Retinal pigment epithelial cell (primary cell): ENCODE data around the gene TYW5.
A peak's percentile ranks its signal among the peaks of the same experiment; 100 is the strongest.

Source experiments
- DNase-seq: peaks from one replicate; pipeline ENCODE4 v3.0.0-alpha.2; 2010; ENCODE audit warnings: low read depth
- H3K4me3 ChIP-seq: 2 replicates; pipeline ENCODE4 v1.5.1; 2011; ENCODE audit warnings: mild to moderate bottlenecking, low read length, control low read depth, moderate library complexity
- TF ChIP-seq, protein P1 (sequence below): conservative IDR thresholded peaks from 2 replicates; pipeline ENCODE4 v1.5.1; 2011; ENCODE audit warnings: low read depth, low read length, control low read depth, inconsistent platforms

TYW5 gene

DNA sequence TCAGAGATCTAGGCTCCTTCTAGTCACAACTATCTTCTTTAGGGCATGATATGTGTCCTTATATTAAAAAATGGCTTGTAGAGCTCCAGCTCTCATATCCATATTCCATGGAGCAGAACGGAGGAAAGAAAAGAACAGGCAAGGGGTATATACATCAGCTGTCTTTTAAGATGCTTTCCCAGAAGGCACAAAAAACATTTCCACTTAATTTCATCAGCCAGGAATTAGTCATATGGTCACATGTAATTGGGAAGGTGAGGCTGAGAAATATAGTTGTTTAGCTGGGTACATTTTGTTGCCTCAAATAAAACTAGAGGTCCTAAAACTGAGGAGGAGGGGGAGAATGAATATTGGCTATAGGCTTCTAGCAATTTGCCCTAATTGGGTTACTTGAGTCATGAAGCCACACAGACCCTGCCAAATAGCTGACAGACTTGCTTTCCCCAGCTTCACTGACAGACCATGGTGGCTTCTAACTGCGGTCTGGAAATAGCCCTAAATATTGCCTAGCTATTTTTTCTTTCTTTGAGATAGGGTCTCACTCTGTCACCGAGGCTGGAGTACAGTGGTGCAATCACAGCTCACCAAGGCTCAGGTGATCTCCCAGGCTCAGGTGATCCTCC lies 20.1 kb upstream of the TYW5 start:
- no peak overlapping the region for H3K4me3 ChIP-seq
- DNase-seq: no peak

DNA sequence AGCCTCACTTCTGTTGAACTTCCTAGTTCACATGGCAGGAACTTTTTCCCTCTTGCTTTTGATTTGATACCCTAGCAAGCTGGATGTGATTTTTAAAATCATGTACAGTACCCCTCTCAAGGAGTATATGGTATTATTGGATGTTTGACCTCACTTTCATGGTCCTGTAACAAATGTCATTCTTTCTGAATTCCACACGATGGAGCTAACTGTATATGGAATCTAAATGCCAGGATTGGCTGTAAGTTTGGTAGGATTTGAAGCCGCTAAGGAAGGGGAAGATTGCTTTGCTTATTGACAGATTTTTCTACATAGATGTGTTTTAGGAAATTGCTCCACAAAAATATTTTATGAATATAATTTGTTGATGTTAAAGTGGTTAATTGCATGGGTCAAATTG lies 18.4 kb upstream of the TYW5 start:
- TF ChIP-seq, protein P1, sequence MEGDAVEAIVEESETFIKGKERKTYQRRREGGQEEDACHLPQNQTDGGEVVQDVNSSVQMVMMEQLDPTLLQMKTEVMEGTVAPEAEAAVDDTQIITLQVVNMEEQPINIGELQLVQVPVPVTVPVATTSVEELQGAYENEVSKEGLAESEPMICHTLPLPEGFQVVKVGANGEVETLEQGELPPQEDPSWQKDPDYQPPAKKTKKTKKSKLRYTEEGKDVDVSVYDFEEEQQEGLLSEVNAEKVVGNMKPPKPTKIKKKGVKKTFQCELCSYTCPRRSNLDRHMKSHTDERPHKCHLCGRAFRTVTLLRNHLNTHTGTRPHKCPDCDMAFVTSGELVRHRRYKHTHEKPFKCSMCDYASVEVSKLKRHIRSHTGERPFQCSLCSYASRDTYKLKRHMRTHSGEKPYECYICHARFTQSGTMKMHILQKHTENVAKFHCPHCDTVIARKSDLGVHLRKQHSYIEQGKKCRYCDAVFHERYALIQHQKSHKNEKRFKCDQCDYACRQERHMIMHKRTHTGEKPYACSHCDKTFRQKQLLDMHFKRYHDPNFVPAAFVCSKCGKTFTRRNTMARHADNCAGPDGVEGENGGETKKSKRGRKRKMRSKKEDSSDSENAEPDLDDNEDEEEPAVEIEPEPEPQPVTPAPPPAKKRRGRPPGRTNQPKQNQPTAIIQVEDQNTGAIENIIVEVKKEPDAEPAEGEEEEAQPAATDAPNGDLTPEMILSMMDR: peak; percentile 58

More for the DNA sequence above, 20.1 kb upstream of the TYW5 start:
- TF ChIP-seq, protein P1: no peak

DNA sequence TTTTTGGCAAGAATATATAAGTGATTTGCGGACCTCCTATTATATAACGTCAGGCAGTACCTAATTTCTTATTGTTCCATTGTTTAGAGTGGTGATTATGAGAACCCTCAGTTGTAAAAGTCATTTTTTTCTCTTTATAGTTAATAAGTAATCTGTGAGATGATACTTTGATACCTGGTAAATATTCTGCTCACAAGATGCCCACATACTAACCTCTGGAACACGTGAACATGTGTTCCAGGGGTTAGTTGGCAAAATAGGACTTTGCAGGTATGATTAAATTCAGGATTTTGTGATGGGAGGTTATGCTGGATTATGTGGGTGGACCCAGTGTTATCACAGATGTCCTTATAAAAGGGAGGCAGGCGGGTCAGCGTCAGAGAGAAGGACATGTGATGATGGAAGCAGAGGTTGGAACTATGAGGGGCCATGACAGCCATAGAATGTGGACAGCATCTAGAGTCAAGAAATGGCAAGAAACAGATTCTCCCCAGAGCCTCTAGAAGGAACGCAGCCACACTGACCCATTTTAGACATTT lies 16.9 kb upstream of the TYW5 start:
- TF ChIP-seq, protein P1: no peak
- H3K4me3 ChIP-seq: no peak overlapping the region
- DNase-seq: no peak

More for the DNA sequence above, 18.4 kb upstream of the TYW5 start:
- H3K4me3 ChIP-seq: no peak overlapping the region
- no peak for DNase-seq

DNA sequence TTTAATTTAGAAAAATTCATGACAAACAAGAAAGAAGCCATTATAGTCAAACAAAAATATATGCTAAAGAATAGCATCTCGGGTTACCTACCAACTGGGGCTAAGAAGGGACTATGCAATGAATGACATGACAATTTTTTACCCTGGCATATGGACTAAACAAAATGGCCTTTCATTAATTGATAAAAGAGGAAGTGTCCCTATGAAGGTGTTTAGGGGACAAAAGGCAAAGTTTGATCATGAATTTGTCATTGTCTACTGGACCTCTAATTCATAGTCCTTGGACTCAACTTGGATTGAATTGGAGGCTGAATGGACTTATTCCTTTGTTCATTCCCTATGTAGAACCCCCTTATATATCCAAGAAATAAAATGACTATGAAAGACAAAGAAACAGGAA lies 12.8 kb upstream of the TYW5 start:
- TF ChIP-seq, protein P1: no peak
- no peak for DNase-seq
- no peak overlapping the region for H3K4me3 ChIP-seq

DNA sequence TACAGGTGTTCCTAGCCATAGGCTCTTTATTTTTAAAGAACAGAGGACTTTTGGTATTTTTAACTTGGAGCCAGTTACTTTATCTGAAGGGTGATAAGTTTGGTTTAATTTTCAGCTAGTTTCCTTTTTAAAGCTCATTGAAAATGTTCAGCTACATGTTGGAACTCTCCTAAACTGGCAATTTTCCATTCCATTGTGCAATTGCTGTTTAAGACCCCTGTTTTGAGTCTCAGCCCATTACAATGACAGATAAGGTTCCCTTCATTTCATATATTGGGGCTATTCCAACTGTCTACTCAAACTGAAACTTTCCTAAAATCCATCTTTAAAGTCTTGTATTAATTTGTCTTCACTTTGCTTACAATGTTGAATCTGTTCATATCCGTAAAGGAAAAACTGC lies 11.7 kb upstream of the TYW5 start:
- DNase-seq: no peak
- H3K4me3 ChIP-seq: no peak overlapping the region
- TF ChIP-seq, protein P1: no peak

DNA sequence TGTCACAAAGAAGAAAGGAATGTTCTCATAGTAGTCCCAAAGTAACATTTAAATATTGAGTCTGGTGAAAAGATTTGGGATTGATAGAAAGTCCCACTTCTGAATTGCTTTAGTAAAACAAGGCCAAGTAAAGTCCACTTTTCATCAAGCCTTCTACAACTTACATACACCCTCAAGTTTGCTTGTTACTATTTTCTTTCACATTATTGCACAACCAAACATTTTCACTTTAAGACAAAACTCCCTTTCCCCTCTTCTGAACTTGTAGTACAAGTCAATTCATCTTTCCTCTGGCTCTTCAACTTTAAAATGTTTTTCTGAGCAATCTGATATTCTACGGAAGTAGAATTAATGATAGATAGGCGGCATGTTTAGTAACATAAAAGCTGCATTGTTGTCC lies 11.1 kb upstream of the TYW5 start:
- TF ChIP-seq, protein P1: no peak
- DNase-seq: no peak
- H3K4me3 ChIP-seq: no peak overlapping the region

DNA sequence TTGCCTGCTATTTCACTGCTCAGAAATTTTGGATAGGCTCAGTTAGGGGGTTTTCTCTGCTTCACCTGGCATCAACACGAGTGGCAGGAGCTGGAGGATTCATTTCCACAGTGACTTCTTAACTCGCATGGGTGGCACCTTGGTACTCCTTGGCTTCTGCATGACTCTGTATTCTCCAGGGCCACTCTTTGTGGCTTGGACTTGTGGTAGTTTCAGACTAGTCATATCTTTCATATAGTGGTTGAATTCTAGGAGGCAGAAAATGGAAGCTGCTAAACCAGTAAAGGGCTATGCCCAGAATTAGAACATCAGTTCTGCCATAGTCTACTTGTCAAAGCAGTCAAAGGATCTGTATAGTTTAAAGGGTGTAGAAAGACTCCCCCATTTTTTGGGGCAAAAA lies 6.9 kb upstream of the TYW5 start:
- DNase-seq: no peak
- no peak overlapping the region for H3K4me3 ChIP-seq
- TF ChIP-seq, protein P1: no peak
